GM12878 (cell line): ENCODE measurements around the gene USF3. TPM values are rescaled to one million over a fixed set of nuclear protein-coding genes. Genes with fewer than 3 reads are reported as not detected.

Experiments
- ATF3 ChIP-seq: IDR thresholded peaks from 2 replicates; pipeline ENCODE4 v1.6.1; 2011; ENCODE audit warnings: low read depth, mild to moderate bottlenecking, low read length, moderate library complexity, borderline replicate concordance; ENCODE audit errors: extremely low read depth
- CEBPZ ChIP-seq: fragments of 150-350 bp; IDR thresholded peaks from 2 replicates; pipeline ENCODE4 v1.6.1; 2016; ENCODE audit warnings: low read depth, low read length
- CHD1 ChIP-seq: IDR thresholded peaks from 2 replicates; pipeline ENCODE4 v1.6.1; 2012; ENCODE audit warnings: low read depth, low read length, improper control_type of control experiment
- CREB1 ChIP-seq: IDR thresholded peaks from 2 replicates; pipeline ENCODE4 v1.6.1; 2012; ENCODE audit warnings: low read depth, mild to moderate bottlenecking, inconsistent platforms
- CTCF ChIP-seq, 3 experiments: IDR thresholded peaks in 2 of 3; conservative IDR thresholded peaks in 1 of 3; 2 replicates each; pipeline ENCODE4 v1.5.1; 2011; ENCODE audit warnings: low read depth in 3 of 3, low read length in 3 of 3, mild to moderate bottlenecking in 3 of 3, control low read depth in 2 of 3, moderate library complexity in 2 of 3, inconsistent platforms in 1 of 3, mixed read lengths in 1 of 3; ENCODE audit not compliant: control insufficient read depth in 2 of 3, insufficient read depth in 1 of 3; ENCODE audit errors: extremely low read depth in 1 of 3
- E2F8 ChIP-seq: fragments of 450-650 bp; IDR thresholded peaks from 2 replicates; pipeline ENCODE4 v1.6.1; 2018; ENCODE audit warnings: mild to moderate bottlenecking, low read depth, moderate library complexity; ENCODE audit not compliant: partially characterized antibody
- E4F1 ChIP-seq: fragments of 450-650 bp; IDR thresholded peaks from 2 replicates; pipeline ENCODE4 v1.6.1; 2018; ENCODE audit warnings: borderline replicate concordance, mild to moderate bottlenecking; ENCODE audit not compliant: partially characterized antibody
- HCFC1 ChIP-seq: fragments of 150-350 bp; IDR thresholded peaks from 2 replicates; pipeline ENCODE4 v1.6.1; 2014; ENCODE audit warnings: low read length
- POLR2AphosphoS5 ChIP-seq: IDR thresholded peaks from 2 replicates; pipeline ENCODE4 v1.6.1; 2011; ENCODE audit warnings: mild to moderate bottlenecking, low read length, inconsistent platforms
- RB1 ChIP-seq: fragments of 450-650 bp; formaldehyde crosslinking; IDR thresholded peaks from 2 replicates; pipeline ENCODE4 v1.6.1; 2017; ENCODE audit warnings: mild to moderate bottlenecking, borderline replicate concordance
- REST ChIP-seq: IDR thresholded peaks from 2 replicates; pipeline ENCODE4 v1.6.1; 2012; ENCODE audit warnings: mild to moderate bottlenecking, low read depth, low read length
- SREBF1 ChIP-seq: IDR thresholded peaks from 2 replicates; pipeline ENCODE4 v1.6.1; 2012; ENCODE audit warnings: mild to moderate bottlenecking, low read length
- SREBF2 ChIP-seq: IDR thresholded peaks from 2 replicates; pipeline ENCODE4 v1.6.1; 2012; ENCODE audit warnings: mild to moderate bottlenecking, low read length
- polyA plus RNA-seq, 11 experiments: library from polyadenylated mRNA; depleted of rRNA in 4 of 11; unstranded in 6 of 11; stranded (reverse) in 5 of 11; fragments of >200 nt; fragmentation: Nextera tagmentation in 4 of 11; fragmentation: Illumina TruSeq in 1 of 11; extraction: Ambion mirVana in 4 of 11; extraction: Trizol in 1 of 11; gene quantifications; 1 replicate in 1 of 11; 2 replicates in 10 of 11; pipeline versions ENCODE4 v1.2.1 to v1.2.3, GENCODE V29; 2011 to 2016; ENCODE audit warnings: inconsistent platforms in 2 of 11, missing spikeins in 2 of 11, low read depth in 1 of 11
- total RNA-seq, 4 experiments: library from RNA; depleted of rRNA in 3 of 4; stranded (reverse); fragments of >200 nt in 3 of 4; fragmentation: Illumina TruSeq in 1 of 4; extraction: Trizol in 1 of 4; gene quantifications; 2 replicates each; pipeline versions ENCODE4 v1.2.1 to v1.2.3, GENCODE V29; 2013 to 2021

USF3 gene
- total and polyA plus RNA-seq, 10 of the 15 experiments (the other 5 are each of a cell fraction or from before 2014, with no cell fraction given): 3.1 to 15.9 (median 7.8) TPM

GRCh38 chr3:113696658-113697499 lies 437 bp upstream of the USF3 start (continued):
- TF ChIP-seq SREBF1: no peak
- peak; percentile 93 for TF ChIP-seq E4F1
- no peak for TF ChIP-seq POLR2AphosphoS5
- TF ChIP-seq REST: no peak
- no peak for TF ChIP-seq CTCF (IDR thresholded peaks at IDR 0.05 in 2 of 3, conservative IDR thresholded peaks at IDR 0.05 in 1 of 3; ENCODE audit: control insufficient read depth in 2 of 3, extremely low read depth in 1 of 3, insufficient read depth in 1 of 3, low read depth in 3 of 3, low read length in 3 of 3)
- TF ChIP-seq ATF3: no peak
- TF ChIP-seq CHD1: no peak
- peak; percentile 92 for TF ChIP-seq CREB1
- TF ChIP-seq RB1: peak; percentile 26; the same call in 1 of the 2 replicates
- TF ChIP-seq SREBF2: no peak
- peak; percentile 85 for TF ChIP-seq CEBPZ
- peak; percentile 31 for TF ChIP-seq E2F8
- no peak for TF ChIP-seq HCFC1
